Astrocyte (in vitro differentiated cells and primary cell): Measurements from ENCODE around the gene MNT.

Source experiments
- CTCF ChIP-seq: IDR thresholded peaks from 2 replicates; pipeline ENCODE4 v1.5.1; 2011; ENCODE audit warnings: low read depth, mild to moderate bottlenecking, inconsistent platforms, low read length, moderate library complexity; ENCODE audit not compliant: insufficient read depth
- EZH2 ChIP-seq: IDR thresholded peaks from 2 replicates; pipeline ENCODE4 v1.6.1; 2012; ENCODE audit warnings: mild to moderate bottlenecking, low read length, inconsistent platforms; ENCODE audit not compliant: insufficient read depth

GRCh38 chr17:2337544-2338314, 63.1 kb downstream of the MNT start:
- TF ChIP-seq CTCF: no peak
- no peak for TF ChIP-seq EZH2
